Endodermal cell (in vitro differentiated cells): Measurements from ENCODE around the gene DUOX1. TPM values are rescaled to one million over a fixed set of nuclear protein-coding genes. Genes with fewer than 3 reads are reported as not detected.

Experiments
- DNase-seq: peaks from one replicate; pipeline ENCODE4 v3.0.0-alpha.2; 2017
- H3K27ac ChIP-seq: 2 replicates; pipeline ENCODE4 v1.5.1; 2013; ENCODE audit warnings: mild to moderate bottlenecking, low read depth, low read length, moderate library complexity
- H3K27me3 ChIP-seq: 2 replicates; pipeline ENCODE4 v1.6.1; 2013; ENCODE audit warnings: mild to moderate bottlenecking, low read length, moderate library complexity; ENCODE audit not compliant: insufficient read depth, control insufficient read depth, poor library complexity, severe bottlenecking
- H3K36me3 ChIP-seq: 2 replicates; pipeline ENCODE4 v1.7.0; 2013; ENCODE audit warnings: mild to moderate bottlenecking, low read length, moderate library complexity; ENCODE audit not compliant: control insufficient read depth, insufficient read depth
- H3K4me1 ChIP-seq: one replicate; pipeline ENCODE4 v1.7.0; 2013; ENCODE audit warnings: low read length; ENCODE audit not compliant: control insufficient read depth, insufficient read depth
- H3K4me3 ChIP-seq: 2 replicates; pipeline ENCODE4 v1.5.1; 2013; ENCODE audit warnings: mild to moderate bottlenecking, low read length, moderate library complexity
- H3K9ac ChIP-seq: 2 replicates; pipeline ENCODE4 v1.6.1; 2013; ENCODE audit warnings: mild to moderate bottlenecking, low read length, moderate library complexity; ENCODE audit not compliant: poor library complexity, severe bottlenecking; ENCODE audit errors: extremely low read depth
- H3K9me3 ChIP-seq: 2 replicates; pipeline ENCODE4 v1.6.1; 2013; ENCODE audit warnings: mild to moderate bottlenecking, low read length, moderate library complexity; ENCODE audit not compliant: control insufficient read depth
- H3K27ac Mint-ChIP-seq: 2 replicates; pipeline ENCODE4 v1.8.0; 2020; ENCODE audit warnings: mixed read lengths
- H3K27me3 Mint-ChIP-seq: 2 replicates; pipeline ENCODE4 v1.8.0; 2021; ENCODE audit warnings: mild to moderate bottlenecking, mixed read lengths; ENCODE audit not compliant: insufficient read depth
- H3K36me3 Mint-ChIP-seq: 2 replicates; pipeline ENCODE4 v1.8.0; 2020; ENCODE audit warnings: low read depth, mixed read lengths
- H3K4me1 Mint-ChIP-seq: 2 replicates; pipeline ENCODE4 v1.8.0; 2020; ENCODE audit warnings: mixed read lengths
- H3K4me3 Mint-ChIP-seq: 2 replicates; pipeline ENCODE4 v1.8.0; 2020; ENCODE audit warnings: mild to moderate bottlenecking, moderate library complexity, mixed read lengths
- H3K9me3 Mint-ChIP-seq: 2 replicates; pipeline ENCODE4 v1.8.0; 2020; ENCODE audit warnings: mild to moderate bottlenecking, mixed read lengths
- CTCF ChIP-seq: fragments of 200-600 bp; sonication (generic); conservative IDR thresholded peaks from 2 replicates; pipeline ENCODE4 v1.5.0; 2021; ENCODE audit warnings: antibody characterized with exemption, mild to moderate bottlenecking
- WGBS, 2 experiments: methylation state at CpG; one replicate each; pipeline versions ENCODE4 v1.1.5 to v1.1.7; 2013; ENCODE audit warnings: missing lambda C conversion rate in 2 of 2, mixed read lengths in 1 of 2; ENCODE audit not compliant: insufficient coverage in 1 of 2, insufficient read length in 1 of 2; 5-methylcytosine and 5-hydroxymethylcytosine counted together
- total RNA-seq, 2 donors: library from RNA; stranded (reverse); fragmentation: NEBNext Ultra II Directional in 1 of 2; extraction: Animal tissue kit (Norgen Biotek cat#: 25700) in 1 of 2; gene quantifications; 2 replicates in 1 of 2; 3 replicates in 1 of 2; pipeline ENCODE4 v1.2.1, GENCODE V29; 2021

The DUOX1 gene
- total RNA-seq, 2 donors from 2014 or later, result 1.2 to 1.9 TPM

DNA sequence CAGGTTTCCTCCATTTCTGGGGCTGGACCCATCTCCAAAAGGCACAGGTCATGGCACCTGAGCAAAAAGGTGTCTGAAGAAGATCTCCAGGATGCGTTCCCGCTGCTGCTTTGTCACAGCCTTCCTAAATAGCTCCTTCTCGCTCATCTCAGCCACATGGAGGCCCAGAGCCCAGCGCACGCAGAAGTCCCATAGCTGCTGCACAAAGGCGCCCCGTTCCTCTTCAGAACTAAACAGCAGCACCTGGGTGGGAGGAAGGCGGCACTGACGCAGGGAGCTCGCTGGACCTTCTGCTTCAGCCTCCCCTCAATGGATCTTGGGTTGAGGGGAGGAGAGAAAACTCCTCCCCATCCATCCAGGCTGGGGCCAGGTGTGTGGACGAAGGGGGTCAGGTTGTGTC lies 24.2 kb upstream of the DUOX1 start:
- H3K36me3 ChIP-seq, result no peaks in the 10 kb centered on the region
- Mint-ChIP-seq H3K27me3 (peaks cover 52% of the 10 kb centered on the region), H3K9me3 (no peaks in the 10 kb centered on the region), H3K27ac (no peak overlapping the region), H3K4me3 (no peak overlapping the region), H3K4me1 (peaks cover 7% of the 10 kb centered on the region), H3K36me3 (no peaks in the 10 kb centered on the region)
- no peak overlapping the region for H3K9ac ChIP-seq
- H3K27me3 ChIP-seq, result peaks cover 57% of the 10 kb centered on the region
- no peak overlapping the region for H3K27ac ChIP-seq
- no peak for TF ChIP-seq CTCF
- H3K4me1 ChIP-seq, result no peaks in the 10 kb centered on the region
- WGBS, 2 experiments, result 94 to 95% methylated on average over 7 to 9 of the region's 11 CpGs
- no peak for DNase-seq
- H3K4me3 ChIP-seq, result no peak overlapping the region
- H3K9me3 ChIP-seq, result no peaks in the 10 kb centered on the region

GRCh38 chr15:45106002-45106790 lies 23.6 kb upstream of the DUOX1 start:
- Mint-ChIP-seq H3K27me3 (peaks cover 54% of the 10 kb centered on the region), H3K9me3 (no peaks in the 10 kb centered on the region), H3K4me1 (peaks cover 3% of the 10 kb centered on the region), H3K36me3 (no peaks in the 10 kb centered on the region), H3K4me3 (no peak overlapping the region), H3K27ac (no peak overlapping the region)
- WGBS, 2 experiments, result 86 to 91% methylated on average over 7 to 15 of the region's 15 CpGs
- Histone ChIP-seq H3K27ac (no peak overlapping the region), H3K27me3 (peaks cover 57% of the 10 kb centered on the region), H3K9me3 (no peaks in the 10 kb centered on the region), H3K9ac (no peak overlapping the region), H3K36me3 (no peaks in the 10 kb centered on the region), H3K4me3 (no peak overlapping the region), H3K4me1 (no peaks in the 10 kb centered on the region)
- no peak for TF ChIP-seq CTCF
- DNase-seq, result no peak

- H3K4me3 ChIP-seq, result no peak overlapping the region
- DNase-seq, result no peak
- no peak overlapping the region for H3K27ac ChIP-seq
- peaks cover 68% of the 10 kb centered on the region for H3K27me3 ChIP-seq
- H3K9me3 ChIP-seq, result no peaks in the 10 kb centered on the region
- TF ChIP-seq CTCF, result no peak
- no peaks in the 10 kb centered on the region for H3K36me3 ChIP-seq
- WGBS, 2 experiments, result 92 to 100% methylated on average over 4 to 10 of the region's 10 CpGs
- Mint-ChIP-seq H3K4me3 (no peak overlapping the region), H3K27ac (no peak overlapping the region), H3K4me1 (peaks cover 9% of the 10 kb centered on the region), H3K27me3 (peaks cover 71% of the 10 kb centered on the region), H3K36me3 (no peaks in the 10 kb centered on the region), H3K9me3 (no peaks in the 10 kb centered on the region)
- H3K9ac ChIP-seq, result no peak overlapping the region
- H3K4me1 ChIP-seq, result no peaks in the 10 kb centered on the region
Measured at GRCh38 chr15:45107941-45108630, 21.7 kb upstream of the DUOX1 start.
